ENCODE measurements around the gene ZBP1.
"Not testable (repeated sequence)": the region's sequence is repeated elsewhere in the genome, so short reads cannot be mapped to it uniquely, and the experiment has no call there.

Gene ZBP1

DNA sequence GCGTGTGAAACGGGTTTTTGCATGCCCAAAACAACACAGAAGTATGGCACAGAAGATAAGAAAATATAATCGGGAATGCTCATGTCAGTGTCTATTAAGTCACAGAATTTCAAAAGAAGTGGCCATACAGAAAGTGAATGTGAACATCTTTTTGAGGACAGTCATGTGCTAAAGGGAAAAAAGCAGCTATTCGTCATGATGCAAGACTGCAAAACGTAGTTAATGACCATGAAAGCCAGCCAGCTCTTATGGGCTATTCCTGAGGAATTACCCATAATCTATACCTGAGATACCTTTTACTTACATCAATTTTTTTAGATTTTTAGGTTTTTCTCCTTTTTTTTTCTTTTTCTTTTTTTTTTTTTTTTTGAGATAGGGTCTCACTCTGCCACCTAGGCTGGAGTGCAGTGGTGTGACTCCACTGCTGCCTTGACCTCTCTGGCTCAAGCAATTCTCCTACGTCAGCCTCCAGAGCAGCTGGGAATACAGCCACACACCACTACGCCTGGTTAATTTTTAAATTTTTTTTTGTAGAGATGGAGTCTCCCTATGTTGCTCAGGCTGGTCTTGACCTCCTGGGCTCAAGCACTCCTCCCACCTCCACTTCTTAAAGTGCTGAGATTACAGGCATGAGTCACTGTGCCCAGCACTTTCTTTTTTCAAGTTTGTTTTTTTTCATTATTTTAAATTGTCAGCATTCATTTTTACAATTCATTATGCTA lies 18.1 kb upstream of the ZBP1 start:
- no peaks in the 10 kb centered on the region for H3K36me3 Mint-ChIP-seq (ENCODE audit: low read depth)
- H3K27ac Mint-ChIP-seq = no peak overlapping the region
- no peak for DNase-seq
- H3K4me3 Mint-ChIP-seq = no peak overlapping the region
- peaks cover 31% of the 10 kb centered on the region for H3K9me3 Mint-ChIP-seq
- peaks cover 13% of the 10 kb centered on the region for H3K4me1 Mint-ChIP-seq (ENCODE audit: low read depth)
- H3K27me3 Mint-ChIP-seq = no peaks in the 10 kb centered on the region

DNA sequence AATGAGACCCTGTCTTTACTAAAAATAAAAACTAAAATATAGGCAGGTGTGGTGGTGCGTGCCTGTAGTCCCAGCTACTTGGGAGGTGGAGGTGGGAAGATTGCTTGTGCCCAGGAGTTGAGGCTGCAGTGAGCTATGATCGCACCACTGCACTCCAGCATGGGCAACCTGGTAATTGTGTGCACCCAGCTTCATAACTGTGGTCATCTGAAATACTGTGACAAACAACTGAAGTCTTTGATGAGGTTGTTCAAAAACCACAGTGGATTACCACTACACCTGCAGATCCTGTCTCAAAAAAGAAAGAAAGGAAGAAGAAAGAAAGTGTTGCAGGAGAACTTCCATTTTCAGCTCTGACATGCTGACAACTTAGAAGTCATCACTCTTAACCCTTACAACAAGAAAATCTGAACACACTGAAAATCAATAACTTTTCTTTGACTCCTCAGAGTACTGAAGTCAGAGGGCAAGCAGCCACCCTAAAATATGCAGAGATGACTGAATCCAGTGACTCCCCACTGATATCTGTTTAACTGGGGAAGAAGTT lies 13.8 kb upstream of the ZBP1 start:
- H3K4me1 Mint-ChIP-seq (ENCODE audit: low read depth) = peaks cover 38% of the 10 kb centered on the region
- no peaks in the 10 kb centered on the region for H3K27me3 Mint-ChIP-seq
- no peak overlapping the region for H3K4me3 Mint-ChIP-seq
- H3K36me3 Mint-ChIP-seq (ENCODE audit: low read depth) = peaks cover 2% of the 10 kb centered on the region
- no peak overlapping the region for H3K27ac Mint-ChIP-seq
- DNase-seq = peak; percentile 28
- peaks cover 36% of the 10 kb centered on the region for H3K9me3 Mint-ChIP-seq

DNA sequence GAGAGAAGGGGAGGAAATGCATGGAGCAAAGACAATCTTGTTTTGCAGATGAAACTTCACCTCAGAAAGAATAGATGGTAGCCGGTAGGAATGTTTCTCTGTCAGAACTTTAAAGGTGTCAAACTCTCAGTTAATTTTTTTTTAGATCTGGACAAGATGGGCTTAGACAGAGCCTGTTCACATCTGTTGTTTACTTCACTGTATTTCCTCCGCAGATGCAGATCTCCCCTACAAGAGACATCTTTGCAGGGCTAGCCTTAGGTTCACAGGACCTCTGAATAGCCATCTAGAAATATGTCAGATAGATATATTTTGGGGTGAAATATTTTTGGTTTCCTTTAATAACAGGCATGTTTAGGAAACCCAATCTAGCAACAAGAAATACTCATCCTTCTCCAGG lies 12.1 kb upstream of the ZBP1 start:
- no peaks in the 10 kb centered on the region for H3K27me3 Mint-ChIP-seq
- peaks cover 2% of the 10 kb centered on the region for H3K36me3 Mint-ChIP-seq (ENCODE audit: low read depth)
- no peak for DNase-seq
- no peak overlapping the region for H3K27ac Mint-ChIP-seq
- peaks cover 31% of the 10 kb centered on the region for H3K9me3 Mint-ChIP-seq
- no peak overlapping the region for H3K4me3 Mint-ChIP-seq
- peaks cover 50% of the 10 kb centered on the region for H3K4me1 Mint-ChIP-seq (ENCODE audit: low read depth)

DNA sequence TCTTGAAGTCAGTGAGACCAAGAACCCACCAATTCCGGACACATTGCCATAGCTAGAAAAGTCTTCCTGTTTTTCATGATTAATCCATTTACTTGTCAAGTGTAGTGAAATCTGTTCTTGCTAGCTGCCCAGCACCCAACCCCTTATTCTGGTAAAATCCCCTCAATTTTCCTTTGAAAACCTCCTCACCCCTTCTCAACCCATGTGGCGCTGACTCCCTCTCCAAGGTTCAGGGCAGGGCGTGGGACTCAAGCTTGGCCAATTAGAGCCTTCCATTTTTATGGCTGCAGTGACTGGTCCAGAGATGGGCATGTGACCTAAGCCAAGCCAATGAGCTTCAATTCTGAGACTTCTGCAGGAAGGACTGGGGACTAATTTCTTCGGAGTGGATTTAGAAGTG lies 9.8 kb upstream of the ZBP1 start:
- Mint-ChIP-seq H3K36me3 (ENCODE audit: low read depth) (peaks cover 11% of the 10 kb centered on the region), H3K9me3 (peaks cover 14% of the 10 kb centered on the region), H3K27ac (peak overlapping the region; percentile 90), H3K27me3 (no peaks in the 10 kb centered on the region), H3K4me3 (peak overlapping the region; percentile 80), H3K4me1 (ENCODE audit: low read depth) (peaks cover 62% of the 10 kb centered on the region)
- no peak for DNase-seq

DNA sequence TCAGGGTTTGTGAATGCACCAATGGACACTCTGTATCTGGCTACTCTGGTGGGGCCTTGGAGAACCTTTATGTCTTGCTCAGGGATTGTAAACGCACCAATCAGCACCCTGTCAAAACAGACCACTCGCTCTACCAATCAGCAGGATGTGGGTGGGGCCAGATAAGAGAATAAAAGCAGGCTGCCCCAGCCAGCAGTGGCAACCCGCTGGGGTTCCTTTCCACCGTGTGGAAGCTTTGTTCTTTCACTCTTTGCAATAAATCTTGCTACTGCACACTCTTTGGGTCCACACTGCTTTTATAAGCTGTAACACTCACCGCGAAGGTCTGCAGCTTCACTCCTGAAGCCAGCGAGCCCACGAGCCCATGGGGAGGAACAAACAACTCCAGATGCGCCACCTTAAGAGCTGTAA lies 9.3 kb upstream of the ZBP1 start:
- not testable (repeated sequence) for H3K27me3 Mint-ChIP-seq
- DNase-seq = peak; percentile 61
- Mint-ChIP-seq H3K4me1 (ENCODE audit: low read depth) (peaks cover 58% of the 10 kb centered on the region), H3K27ac (peak overlapping the region; percentile 90), H3K9me3 (peaks cover 14% of the 10 kb centered on the region), H3K4me3 (peak overlapping the region; percentile 80), H3K36me3 (ENCODE audit: low read depth) (peaks cover 14% of the 10 kb centered on the region)

DNA sequence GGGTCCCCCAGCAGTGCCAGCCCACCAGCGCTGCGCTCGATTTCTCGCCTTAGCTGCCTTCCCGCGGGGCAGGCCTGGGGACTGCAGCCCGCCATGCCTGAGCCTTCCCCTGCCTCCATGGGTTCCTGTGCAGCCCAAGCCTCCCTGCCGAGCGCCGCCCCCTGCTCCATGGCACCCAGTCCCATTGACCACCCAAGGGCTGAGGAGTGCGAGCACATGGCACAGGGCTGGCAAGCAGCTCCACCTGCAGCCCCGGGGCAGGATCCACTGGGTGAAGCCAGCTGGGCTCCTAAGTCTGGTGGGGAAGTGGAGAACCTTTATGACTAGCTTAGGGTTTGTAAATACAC lies 8.7 kb upstream of the ZBP1 start:
- peak overlapping the region; percentile 80 for H3K4me3 Mint-ChIP-seq
- H3K9me3 Mint-ChIP-seq = peaks cover 14% of the 10 kb centered on the region
- peaks cover 52% of the 10 kb centered on the region for H3K4me1 Mint-ChIP-seq (ENCODE audit: low read depth)

DNA sequence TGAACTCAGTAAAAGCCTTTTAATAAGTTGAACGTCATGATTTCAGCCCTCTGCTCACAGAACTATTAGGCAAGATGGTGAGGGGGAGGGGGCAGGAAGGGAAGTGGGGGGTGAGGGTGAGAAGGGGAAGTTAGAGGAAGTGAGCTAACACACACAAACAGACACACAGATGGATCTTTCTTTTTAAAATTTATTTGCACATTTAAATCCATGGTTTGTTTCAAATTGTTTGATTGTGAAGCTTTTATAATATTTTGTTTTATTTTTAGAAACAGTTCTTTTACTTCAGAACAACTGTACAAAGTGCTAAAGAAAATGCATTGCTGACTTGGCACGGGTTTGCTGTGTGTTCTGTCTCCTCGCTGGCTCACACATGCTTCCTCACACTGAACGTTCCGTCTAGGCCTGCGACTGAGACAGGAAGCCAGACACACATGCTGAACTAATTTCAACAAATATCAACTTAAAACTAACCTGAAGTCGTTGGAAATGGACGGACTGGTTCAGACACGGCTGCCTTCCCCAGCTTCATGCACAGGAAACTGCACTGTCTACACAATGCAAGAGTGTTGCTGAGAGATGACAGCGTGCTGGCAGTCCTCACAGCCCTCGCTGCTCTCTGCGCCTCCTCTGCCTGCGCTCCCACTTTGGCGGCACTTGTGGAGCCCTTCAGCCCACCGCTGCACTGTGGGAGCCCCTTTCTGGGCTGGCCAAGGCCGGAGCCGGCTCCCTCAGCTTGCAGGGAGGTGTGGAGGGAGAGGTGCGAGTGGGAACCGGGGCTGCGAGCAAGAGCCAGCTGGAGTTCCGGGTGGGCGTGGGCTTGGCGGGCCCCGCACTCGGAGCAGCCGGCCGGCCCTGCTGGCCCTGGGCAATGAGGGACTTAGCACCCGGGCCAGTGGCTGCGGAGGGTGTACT lies 8.1 kb upstream of the ZBP1 start:
- peaks cover 48% of the 10 kb centered on the region for H3K4me1 Mint-ChIP-seq (ENCODE audit: low read depth)
- DNase-seq = peak; percentile 62

More for the DNA sequence above, 8.7 kb upstream of the ZBP1 start:
- not testable (repeated sequence) for H3K27me3 Mint-ChIP-seq, DNase-seq
- Mint-ChIP-seq H3K27ac (peak overlapping the region; percentile 90), H3K36me3 (ENCODE audit: low read depth) (peaks cover 16% of the 10 kb centered on the region)

DNA sequence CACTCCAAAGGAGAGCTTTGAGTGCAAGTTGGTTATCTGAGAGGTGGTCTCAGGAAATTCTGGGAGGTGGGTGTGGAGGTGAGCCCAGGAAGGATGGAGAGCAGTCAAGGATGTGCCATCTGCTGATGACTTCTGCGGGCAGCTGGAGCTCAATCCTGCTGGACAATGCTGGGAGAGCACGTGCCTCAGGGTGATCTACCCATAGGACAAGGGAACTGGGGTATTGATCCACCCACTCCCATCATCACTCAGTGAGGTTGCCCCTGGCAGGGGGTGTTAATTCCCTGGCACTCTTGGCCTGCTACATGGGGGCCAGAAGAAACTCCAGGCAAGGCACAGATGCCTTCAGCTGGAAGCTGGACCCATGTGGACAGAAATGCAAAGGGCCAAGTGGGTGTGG lies 7.1 kb upstream of the ZBP1 start:
- peak overlapping the region; percentile 60 for H3K27ac Mint-ChIP-seq
- peaks cover 10% of the 10 kb centered on the region for H3K9me3 Mint-ChIP-seq
- no peak for DNase-seq
- H3K4me1 Mint-ChIP-seq (ENCODE audit: low read depth) = peaks cover 52% of the 10 kb centered on the region
- H3K36me3 Mint-ChIP-seq (ENCODE audit: low read depth) = peaks cover 16% of the 10 kb centered on the region
- H3K4me3 Mint-ChIP-seq = peak overlapping the region; percentile 77
- H3K27me3 Mint-ChIP-seq = no peaks in the 10 kb centered on the region

More for the DNA sequence above, 8.1 kb upstream of the ZBP1 start:
- Mint-ChIP-seq H3K27me3 (no peaks in the 10 kb centered on the region), H3K9me3 (peaks cover 12% of the 10 kb centered on the region), H3K4me3 (peak overlapping the region; percentile 77), H3K27ac (peak overlapping the region; percentile 96), H3K36me3 (ENCODE audit: low read depth) (peaks cover 16% of the 10 kb centered on the region)

DNA sequence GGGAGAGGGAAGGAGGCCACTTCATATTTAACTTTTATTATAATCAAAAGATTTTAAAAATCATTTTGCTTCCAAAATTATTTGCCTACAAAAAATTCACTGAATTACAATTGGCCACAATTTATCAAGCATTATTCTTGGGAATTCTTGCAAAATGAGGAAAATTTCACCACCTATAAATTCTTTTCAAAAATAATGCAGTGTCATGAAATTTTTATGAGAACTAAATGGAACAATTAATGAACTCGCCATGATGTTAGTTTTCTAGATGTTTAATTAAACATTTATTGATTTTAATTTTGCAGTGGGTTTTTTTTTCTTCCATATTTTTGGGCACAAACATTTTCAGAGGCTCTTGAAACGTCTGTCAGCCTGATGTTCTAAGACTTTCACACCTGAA lies 5.8 kb upstream of the ZBP1 start:
- H3K27ac Mint-ChIP-seq = no peak overlapping the region
- DNase-seq = no peak
- no peaks in the 10 kb centered on the region for H3K27me3 Mint-ChIP-seq
- no peak overlapping the region for H3K4me3 Mint-ChIP-seq
- H3K9me3 Mint-ChIP-seq = peaks cover 10% of the 10 kb centered on the region
- peaks cover 16% of the 10 kb centered on the region for H3K36me3 Mint-ChIP-seq (ENCODE audit: low read depth)
- peaks cover 62% of the 10 kb centered on the region for H3K4me1 Mint-ChIP-seq (ENCODE audit: low read depth)

DNA sequence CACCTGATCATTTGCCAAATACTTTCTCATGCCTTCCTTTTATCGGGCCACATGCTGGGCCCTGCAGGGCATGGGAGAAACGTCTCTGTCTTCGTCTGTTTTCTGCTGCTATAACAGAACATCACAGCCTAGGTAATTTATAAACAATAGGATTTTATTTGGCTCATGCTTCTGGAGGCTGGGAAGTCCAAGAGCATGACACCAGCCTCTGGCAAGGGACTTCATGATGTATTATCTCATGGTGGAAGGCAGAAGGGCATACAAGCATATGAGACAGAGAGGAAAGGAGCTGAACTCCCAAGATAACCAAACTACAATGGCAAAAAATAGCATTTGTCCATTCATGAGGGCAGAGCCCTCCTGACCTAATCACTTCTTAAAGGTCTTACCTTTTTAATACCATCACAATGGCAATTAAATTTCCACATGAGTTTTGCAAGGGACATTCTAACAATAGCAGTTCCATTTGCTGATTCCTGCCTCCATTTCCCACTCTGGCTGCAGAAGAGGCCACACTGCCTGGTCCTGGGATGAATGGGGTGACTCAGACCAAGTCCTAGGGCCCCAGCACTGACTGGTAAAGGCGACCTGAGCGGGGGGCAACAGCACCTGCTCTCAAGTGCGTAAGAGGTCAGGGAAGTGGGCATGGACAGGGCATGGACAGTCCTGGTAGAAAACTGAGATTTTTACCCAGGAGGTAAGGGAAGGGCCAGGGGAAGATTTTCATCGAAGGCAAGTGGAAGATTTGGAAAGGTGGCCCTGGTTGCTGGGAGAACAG lies 5.1 kb upstream of the ZBP1 start:
- no peak overlapping the region for H3K27ac Mint-ChIP-seq
- H3K4me3 Mint-ChIP-seq = no peak overlapping the region
- H3K9me3 Mint-ChIP-seq = peaks cover 10% of the 10 kb centered on the region
- H3K4me1 Mint-ChIP-seq (ENCODE audit: low read depth) = peaks cover 65% of the 10 kb centered on the region
- no peaks in the 10 kb centered on the region for H3K27me3 Mint-ChIP-seq
- H3K36me3 Mint-ChIP-seq (ENCODE audit: low read depth) = peaks cover 16% of the 10 kb centered on the region
- DNase-seq = no peak

DNA sequence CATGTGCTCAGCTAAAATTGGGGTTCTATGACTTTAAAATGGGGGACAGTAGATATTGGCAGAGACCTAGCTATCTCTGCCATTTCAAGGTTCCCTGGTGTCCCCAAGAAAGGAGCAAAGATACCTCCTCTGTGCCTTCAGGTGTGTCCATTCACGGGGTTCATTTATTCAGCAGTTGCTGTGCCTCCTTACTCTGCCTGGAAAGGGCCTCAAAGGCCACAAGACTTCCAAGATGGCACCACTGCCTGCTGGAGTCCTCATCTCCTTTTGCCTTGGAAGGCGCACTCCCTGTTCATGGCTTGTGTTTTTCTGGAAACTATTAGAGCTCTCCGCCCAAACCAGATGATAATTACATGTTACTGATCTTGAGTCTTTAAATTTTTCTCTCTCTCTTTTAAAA lies 3.9 kb upstream of the ZBP1 start:
- peaks cover 14% of the 10 kb centered on the region for H3K36me3 Mint-ChIP-seq (ENCODE audit: low read depth)
- no peaks in the 10 kb centered on the region for H3K27me3 Mint-ChIP-seq
- H3K27ac Mint-ChIP-seq = no peak overlapping the region
- H3K4me1 Mint-ChIP-seq (ENCODE audit: low read depth) = peaks cover 65% of the 10 kb centered on the region
- no peak overlapping the region for H3K4me3 Mint-ChIP-seq
- DNase-seq = no peak
- peaks cover 8% of the 10 kb centered on the region for H3K9me3 Mint-ChIP-seq

DNA sequence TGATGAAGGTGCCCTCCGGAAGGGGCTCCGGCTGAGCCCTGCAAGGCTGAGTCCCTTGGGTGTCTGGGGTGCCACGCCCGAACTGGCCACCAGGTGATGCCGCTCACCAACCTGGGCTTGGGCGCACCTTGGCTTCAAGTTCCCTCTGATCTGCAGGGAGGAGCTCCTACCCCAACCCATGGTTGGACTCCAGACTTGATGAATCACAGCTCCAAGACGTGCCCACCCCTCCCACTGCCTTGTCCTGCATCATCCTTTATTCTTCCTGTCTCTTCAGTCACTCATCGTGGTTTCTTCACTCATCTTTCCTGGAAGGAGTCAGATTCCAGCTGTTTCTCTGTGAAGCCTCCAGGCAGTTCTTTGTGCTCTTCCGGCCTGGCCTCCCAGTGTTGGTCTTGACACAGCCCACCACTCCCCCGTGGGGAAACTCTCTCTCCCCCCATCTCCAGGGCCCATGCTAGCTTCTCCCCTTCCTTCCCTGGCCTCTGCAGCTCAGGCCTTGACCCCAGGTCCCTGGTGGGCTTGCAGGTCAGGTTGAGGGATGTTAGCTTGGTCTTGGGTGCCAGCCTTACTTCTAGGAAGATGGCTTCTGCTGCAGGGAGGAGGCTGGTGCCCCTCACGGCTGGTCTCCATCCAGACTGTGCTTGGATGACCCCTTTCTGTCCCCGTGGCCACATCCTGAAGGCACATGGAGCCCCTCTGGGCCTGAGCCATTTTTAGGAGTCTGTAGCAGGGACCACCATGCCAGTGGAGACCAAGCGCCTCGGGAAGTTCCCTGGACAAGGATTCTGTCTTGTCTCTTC lies 2.6 kb upstream of the ZBP1 start:
- peak; percentile 77 for DNase-seq
- peaks cover 14% of the 10 kb centered on the region for H3K36me3 Mint-ChIP-seq (ENCODE audit: low read depth)
- H3K27ac Mint-ChIP-seq = no peak overlapping the region
- H3K27me3 Mint-ChIP-seq = no peaks in the 10 kb centered on the region
- no peak overlapping the region for H3K4me3 Mint-ChIP-seq
- peaks cover 8% of the 10 kb centered on the region for H3K9me3 Mint-ChIP-seq
- H3K4me1 Mint-ChIP-seq (ENCODE audit: low read depth) = peaks cover 70% of the 10 kb centered on the region

DNA sequence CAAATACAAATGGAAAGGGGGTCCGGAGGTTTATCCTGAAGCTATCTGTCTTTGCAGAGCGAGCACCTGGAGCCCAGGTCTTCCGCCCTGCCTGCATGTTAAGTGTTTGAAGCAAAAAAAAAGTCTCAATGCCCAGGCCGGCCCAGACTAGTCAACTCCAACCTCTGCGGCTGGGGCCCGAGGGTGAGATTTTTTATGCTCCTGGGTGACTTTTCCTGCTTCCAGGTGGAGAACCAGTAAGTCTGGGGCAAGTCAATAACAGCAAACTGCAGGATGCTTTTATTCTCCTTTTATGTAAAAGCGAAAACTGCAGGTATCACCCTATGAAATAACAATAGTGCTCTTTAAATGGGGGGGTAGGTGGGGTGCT lies 2.0 kb upstream of the ZBP1 start:
- Mint-ChIP-seq H3K36me3 (ENCODE audit: low read depth) (peaks cover 14% of the 10 kb centered on the region), H3K27ac (no peak overlapping the region), H3K27me3 (no peaks in the 10 kb centered on the region), H3K9me3 (peaks cover 8% of the 10 kb centered on the region), H3K4me3 (no peak overlapping the region), H3K4me1 (ENCODE audit: low read depth) (peaks cover 70% of the 10 kb centered on the region)
- no peak for DNase-seq

Data from activated T-cell treated with anti-CD3 and anti-CD28 coated beads, Interleukin-2, amount 50 U/mL, for 24 hours (primary cell).